ENCODE results near the gene TMEM121B. TPM values are rescaled to one million over a fixed set of nuclear protein-coding genes. Genes with fewer than 3 reads are reported as not detected.

TMEM121B gene
- total RNA-seq, 2 experiments from 2014 or later: 0.15 to 0.32 TPM

GRCh38 chr22:17140826-17141766 is 19.9 kb upstream of the TMEM121B start:
- POLR2A ChIA-PET: no interaction called here
- no peak for DNase-seq (ENCODE audit: low spot score)
- no peak overlapping the region for H3K4me3 ChIP-seq (ENCODE audit: low read depth, low read length, poor library complexity, severe bottlenecking)
- H3K9me2 ChIP-seq (ENCODE audit: insufficient read depth, low read length): no peaks in the 10 kb centered on the region
- no peak overlapping the region for H3K4me2 ChIP-seq (ENCODE audit: low read length)
- intact Hi-C loops (cut with micrococcal nuclease; ENCODE audit: unreplicated experiment): no loop called here
- BruUV-seq (replicated peaks): no TSS peak
- CTCF ChIA-PET (ENCODE audit: unreplicated experiment): no interaction called here
- H4K20me1 ChIP-seq (ENCODE audit: insufficient read depth, low read length): no peaks in the 10 kb centered on the region
- no peaks in the 10 kb centered on the region for H3K9me3 ChIP-seq (ENCODE audit: low read length)
- no peaks in the 10 kb centered on the region for H3K4me1 ChIP-seq (ENCODE audit: insufficient read depth, low read length, poor library complexity, severe bottlenecking)
- H2AFZ ChIP-seq (ENCODE audit: low read length): no peak overlapping the region
- no peaks in the 10 kb centered on the region for H3K79me2 ChIP-seq (ENCODE audit: insufficient read depth, low read depth, low read length)
- H3K27ac ChIP-seq (ENCODE audit: low read depth, low read length, poor library complexity, severe bottlenecking): no peak overlapping the region
- H3K36me3 ChIP-seq (ENCODE audit: insufficient read depth, low read length): peaks cover 86% of the 10 kb centered on the region
- TF ChIP-seq EZH2phosphoT487 (IDR thresholded peaks at IDR 0.05; ENCODE audit: borderline replicate concordance, low read depth, low read length) (no peak), CTCF (conservative IDR thresholded peaks at IDR 0.05; ENCODE audit: low read length) (no peak)

- H3K4me3 ChIP-seq (ENCODE audit: low read depth, low read length, poor library complexity, severe bottlenecking): no peak overlapping the region
- H3K4me2 ChIP-seq (ENCODE audit: low read length): no peak overlapping the region
- TF ChIP-seq EZH2phosphoT487 (IDR thresholded peaks at IDR 0.05; ENCODE audit: borderline replicate concordance, low read depth, low read length) (no peak), CTCF (conservative IDR thresholded peaks at IDR 0.05; ENCODE audit: low read length) (no peak)
- no peaks in the 10 kb centered on the region for H3K9me3 ChIP-seq (ENCODE audit: low read length)
- no peak overlapping the region for H3K27ac ChIP-seq (ENCODE audit: low read depth, low read length, poor library complexity, severe bottlenecking)
- no TSS peak for BruUV-seq (replicated peaks)
- H2AFZ ChIP-seq (ENCODE audit: low read length): no peak overlapping the region
- no peaks in the 10 kb centered on the region for H3K79me2 ChIP-seq (ENCODE audit: insufficient read depth, low read depth, low read length)
- no peaks in the 10 kb centered on the region for H3K9me2 ChIP-seq (ENCODE audit: insufficient read depth, low read length)
- no peaks in the 10 kb centered on the region for H4K20me1 ChIP-seq (ENCODE audit: insufficient read depth, low read length)
- intact Hi-C loops (cut with micrococcal nuclease; ENCODE audit: unreplicated experiment): no loop called here
- peaks cover 79% of the 10 kb centered on the region for H3K36me3 ChIP-seq (ENCODE audit: insufficient read depth, low read length)
- CTCF ChIA-PET (ENCODE audit: unreplicated experiment): no interaction called here
- POLR2A ChIA-PET: interaction anchor here (2.0 kb wide), 1 partner anchor 11 kb away, joined by 4 read pairs; no protein-coding TSS in a partner anchor
- no peak for DNase-seq (ENCODE audit: low spot score)
- H3K4me1 ChIP-seq (ENCODE audit: insufficient read depth, low read length, poor library complexity, severe bottlenecking): no peaks in the 10 kb centered on the region
Observed at GRCh38 chr22:17140022-17140421, 18.9 kb upstream of the TMEM121B start.

GRCh38 chr22:17138513-17138912 is 17.4 kb upstream of the TMEM121B start:
- no peak for TF ChIP-seq EZH2phosphoT487 (IDR thresholded peaks at IDR 0.05; ENCODE audit: borderline replicate concordance, low read depth, low read length)
- no peak for TF ChIP-seq CTCF (conservative IDR thresholded peaks at IDR 0.05; ENCODE audit: low read length)
- H3K4me3 ChIP-seq (ENCODE audit: low read depth, low read length, poor library complexity, severe bottlenecking): no peak overlapping the region
- ChIA-PET CTCF (ENCODE audit: unreplicated experiment) (no interaction called here), POLR2A (interaction anchor here (2.0 kb wide), 1 partner anchor 12 kb away, joined by 4 read pairs; no protein-coding TSS in a partner anchor)
- no peak overlapping the region for H3K27ac ChIP-seq (ENCODE audit: low read depth, low read length, poor library complexity, severe bottlenecking)
- H3K9me3 ChIP-seq (ENCODE audit: low read length): no peaks in the 10 kb centered on the region
- H3K4me2 ChIP-seq (ENCODE audit: low read length): no peak overlapping the region
- H3K4me1 ChIP-seq (ENCODE audit: insufficient read depth, low read length, poor library complexity, severe bottlenecking): no peaks in the 10 kb centered on the region
- peaks cover 66% of the 10 kb centered on the region for H3K36me3 ChIP-seq (ENCODE audit: insufficient read depth, low read length)
- DNase-seq (ENCODE audit: low spot score): no peak
- no peaks in the 10 kb centered on the region for H3K79me2 ChIP-seq (ENCODE audit: insufficient read depth, low read depth, low read length)
- H3K9me2 ChIP-seq (ENCODE audit: insufficient read depth, low read length): no peaks in the 10 kb centered on the region
- BruUV-seq (replicated peaks): no TSS peak
- intact Hi-C loops (cut with micrococcal nuclease; ENCODE audit: unreplicated experiment): no loop called here
- H2AFZ ChIP-seq (ENCODE audit: low read length): no peak overlapping the region
- H4K20me1 ChIP-seq (ENCODE audit: insufficient read depth, low read length): no peaks in the 10 kb centered on the region

Data from OCI-LY7 (cell line).